ENCODE measurements around the gene PPP1R12A.

PPP1R12A gene

GRCh38 chr12:79935624-79936345 is 888 bp upstream of the PPP1R12A start:
- no peak for DNase-seq

GRCh38 chr12:79934281-79935020 is 446 bp downstream of the PPP1R12A start:
- peak in 1 of 2 experiments; percentile 5 for DNase-seq

GRCh38 chr12:79933532-79934264 is 1.2 kb downstream of the PPP1R12A start:
- DNase-seq, result no peak

- DNase-seq, result no peak
These were observed 1.9 kb downstream of the PPP1R12A start for GRCh38 chr12:79933043-79933442.

- no peak for DNase-seq
These were observed 2.5 kb downstream of the PPP1R12A start for GRCh38 chr12:79932357-79932756.

- DNase-seq, result no peak
These were observed 5.8 kb downstream of the PPP1R12A start for GRCh38 chr12:79929065-79929464.

GRCh38 chr12:79927772-79928474 is 7.0 kb downstream of the PPP1R12A start:
- no peak for DNase-seq

- no peak for DNase-seq
These were observed 7.9 kb downstream of the PPP1R12A start for GRCh38 chr12:79926951-79927350.

- no peak for DNase-seq
These were observed 9.4 kb downstream of the PPP1R12A start for GRCh38 chr12:79925492-79925891.

GRCh38 chr12:79921786-79922185 is 13.1 kb downstream of the PPP1R12A start:
- no peak for DNase-seq

GRCh38 chr12:79920421-79921238 is 14.3 kb downstream of the PPP1R12A start:
- no peak for DNase-seq

- DNase-seq, result no peak
These were observed 15.1 kb downstream of the PPP1R12A start for GRCh38 chr12:79919762-79920161.

- DNase-seq, result no peak
These were observed 18.1 kb downstream of the PPP1R12A start for GRCh38 chr12:79916826-79917225.

- no peak for DNase-seq
These were observed 22.8 kb downstream of the PPP1R12A start for GRCh38 chr12:79911889-79912656.

GRCh38 chr12:79908366-79908765 is 26.5 kb downstream of the PPP1R12A start:
- DNase-seq, result no peak

- DNase-seq, result no peak
These were observed 33.4 kb downstream of the PPP1R12A start for GRCh38 chr12:79901506-79901905.

- no peak for DNase-seq
These were observed 33.9 kb downstream of the PPP1R12A start for GRCh38 chr12:79900951-79901350.

GRCh38 chr12:79900199-79900598 is 34.7 kb downstream of the PPP1R12A start:
- no peak for DNase-seq

GRCh38 chr12:79897617-79898016 is 37.3 kb downstream of the PPP1R12A start:
- no peak for DNase-seq

GRCh38 chr12:79895804-79896203 is 39.1 kb downstream of the PPP1R12A start:
- no peak for DNase-seq

- no peak for DNase-seq
These were observed 39.8 kb downstream of the PPP1R12A start for GRCh38 chr12:79895071-79895470.

Data from NCI-H187 (cell line).